Endometrial microvascular endothelial cells (primary cell): Measurements from ENCODE around the gene ARHGEF3. TPM values are rescaled to one million over a fixed set of nuclear protein-coding genes. Genes with fewer than 3 reads are reported as not detected.

ENCODE experiments used
- in situ Hi-C: cut with HindIII; loops from 2 replicates; pipeline ENCODE4 v1.10.0; 2017; ENCODE audit warnings: low sequenced_read_pairs, low pct_unique_long_range_greater_than_20kb; ENCODE audit errors: inconsistent ontology term
- total RNA-seq: library from RNA; depleted of rRNA; stranded (reverse); fragments of >200 nt; gene quantifications from one replicate; pipeline ENCODE4 v1.2.3, GENCODE V29; 2015; ENCODE audit errors: inconsistent ontology term

Gene ARHGEF3
- total RNA-seq, 1 donor from 2014 or later = 11.0 TPM

- in situ Hi-C loops = no loop called here
Measured at GRCh38 chr3:56823984-56824703, 22.4 kb upstream of the ARHGEF3 start.

GRCh38 chr3:56823421-56823926, 21.7 kb upstream of the ARHGEF3 start:
- in situ Hi-C loops = no loop called here

DNA sequence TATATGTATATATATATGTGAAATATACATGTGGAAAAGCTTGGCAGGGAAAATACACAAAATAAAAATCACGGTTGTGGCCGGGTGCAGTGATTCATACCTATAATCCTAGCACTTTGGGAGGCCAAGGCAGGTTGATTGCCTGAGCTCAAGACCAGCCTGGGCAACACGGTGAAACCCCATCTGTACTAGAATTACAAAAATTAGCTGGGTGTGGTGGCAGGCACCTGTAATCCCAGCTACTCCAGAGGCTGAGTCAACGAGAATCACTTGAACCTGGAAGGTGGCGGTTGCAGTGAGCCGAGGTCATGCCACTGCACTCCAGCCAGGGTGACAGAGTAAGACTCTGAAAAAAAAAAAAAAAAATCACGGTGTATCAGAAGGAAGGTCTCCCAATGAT, 20.8 kb upstream of the ARHGEF3 start:
- in situ Hi-C loops = no loop called here

DNA sequence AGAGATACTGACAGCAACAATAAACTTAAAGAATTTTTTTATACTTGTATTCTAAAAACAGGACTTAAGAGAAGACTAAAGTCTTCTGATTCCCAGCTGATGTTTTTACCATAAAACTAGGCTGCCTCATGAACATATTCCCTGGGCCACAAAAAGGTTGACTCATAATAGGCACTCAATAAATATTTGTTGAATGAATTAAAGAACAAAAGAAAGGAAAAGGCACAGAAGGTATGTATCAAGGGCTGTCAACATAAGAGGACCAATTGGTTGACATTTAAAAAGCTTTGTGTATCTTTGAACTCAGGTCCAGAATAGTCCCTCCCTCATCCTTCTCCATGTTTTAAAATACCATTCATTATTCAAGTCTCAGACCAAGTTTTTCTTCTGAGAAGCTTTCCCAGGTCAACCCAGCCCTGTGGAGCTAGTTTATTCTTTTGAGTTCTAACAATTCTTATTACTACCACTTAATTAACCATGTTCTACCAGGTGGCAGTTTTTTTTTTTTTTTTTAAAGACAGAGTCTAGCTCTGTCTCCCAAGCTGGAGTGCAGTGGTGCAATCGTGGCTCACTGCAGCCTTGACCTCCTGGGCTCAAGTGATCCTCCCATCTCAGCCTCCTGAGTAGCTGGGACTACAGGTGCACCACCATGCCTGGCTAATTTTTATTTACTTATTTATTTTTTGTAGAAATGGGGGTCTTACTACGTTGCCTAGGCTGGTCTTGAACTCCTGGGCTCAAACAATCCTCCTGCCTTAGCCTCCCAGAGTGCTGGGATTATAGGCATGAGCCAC, 17.5 kb upstream of the ARHGEF3 start:
- in situ Hi-C loops = no loop called here

- in situ Hi-C loops = no loop called here
Measured at GRCh38 chr3:56818156-56818985, 16.6 kb upstream of the ARHGEF3 start.

DNA sequence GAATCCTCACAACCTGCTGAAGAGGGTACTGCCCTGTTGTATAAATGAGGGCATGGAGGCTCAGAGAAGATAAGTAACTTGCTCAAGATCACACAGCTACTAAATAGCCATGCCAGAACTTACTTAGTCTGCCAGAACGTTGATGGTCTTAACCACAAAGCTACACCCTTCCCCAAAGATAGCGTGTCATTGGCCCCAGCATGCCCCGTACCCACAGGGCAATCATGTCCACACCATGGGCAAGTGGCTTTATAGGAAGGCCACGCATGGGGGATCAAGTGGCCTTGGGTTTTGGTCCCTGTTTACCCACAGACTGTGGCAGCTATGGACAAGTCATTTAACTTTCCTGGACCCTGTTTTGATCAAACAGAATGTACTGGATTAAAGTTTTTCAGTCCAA, 15.9 kb upstream of the ARHGEF3 start:
- in situ Hi-C loops = no loop called here

- in situ Hi-C loops = no loop called here
Measured at GRCh38 chr3:56816061-56816460, 14.3 kb upstream of the ARHGEF3 start.

- in situ Hi-C loops = no loop called here
Measured at GRCh38 chr3:56815589-56815988, 13.8 kb upstream of the ARHGEF3 start.

DNA sequence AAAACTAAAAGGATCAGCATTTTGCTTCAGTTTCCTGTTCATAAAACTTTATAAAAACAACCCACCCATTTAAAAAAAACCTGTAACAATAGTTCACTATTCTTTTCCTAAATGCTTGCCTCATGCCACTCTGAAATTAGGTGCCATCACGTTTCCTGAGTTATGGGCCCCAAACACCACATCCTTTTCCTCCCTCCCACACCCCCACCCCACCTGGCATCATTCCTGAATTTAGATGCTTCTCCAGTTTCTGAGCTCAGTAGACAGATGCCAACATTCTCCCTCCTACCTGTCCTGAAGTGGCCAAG, 11.9 kb upstream of the ARHGEF3 start:
- in situ Hi-C loops = no loop called here

GRCh38 chr3:56812754-56813652, 11.3 kb upstream of the ARHGEF3 start:
- in situ Hi-C loops = no loop called here

DNA sequence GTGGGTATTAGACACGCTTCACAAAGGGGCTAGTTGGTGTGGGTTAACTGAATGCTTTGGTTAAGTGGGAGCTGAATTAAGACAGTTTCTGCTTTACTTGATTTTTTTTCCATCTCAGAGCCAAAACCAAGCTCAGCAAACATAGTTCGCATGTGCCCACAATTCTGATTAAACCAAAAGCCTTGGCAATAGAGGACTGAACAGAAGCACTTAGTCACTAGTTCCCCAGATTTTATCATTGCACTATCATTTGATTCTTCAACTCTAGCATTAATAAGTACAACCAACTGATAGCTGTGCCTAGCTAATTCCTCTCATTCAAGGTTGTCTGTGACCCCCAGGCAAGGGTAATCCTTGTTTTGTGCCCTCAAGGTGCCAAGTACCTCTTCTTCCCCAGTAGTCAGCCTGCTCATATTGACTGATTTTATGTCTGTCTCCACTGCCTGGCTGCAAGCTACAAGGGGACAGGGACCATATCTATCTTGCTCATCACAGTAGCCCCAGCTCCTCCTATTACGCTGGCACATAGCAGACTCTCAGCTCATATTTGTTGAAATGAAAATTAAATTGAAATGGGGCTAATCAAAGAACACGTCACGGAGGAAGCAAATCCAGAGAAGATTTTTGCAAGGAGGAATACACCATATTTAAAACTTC, 9.9 kb upstream of the ARHGEF3 start:
- in situ Hi-C loops = no loop called here

- in situ Hi-C loops = no loop called here
Measured at GRCh38 chr3:56810577-56811545, 9.1 kb upstream of the ARHGEF3 start.

DNA sequence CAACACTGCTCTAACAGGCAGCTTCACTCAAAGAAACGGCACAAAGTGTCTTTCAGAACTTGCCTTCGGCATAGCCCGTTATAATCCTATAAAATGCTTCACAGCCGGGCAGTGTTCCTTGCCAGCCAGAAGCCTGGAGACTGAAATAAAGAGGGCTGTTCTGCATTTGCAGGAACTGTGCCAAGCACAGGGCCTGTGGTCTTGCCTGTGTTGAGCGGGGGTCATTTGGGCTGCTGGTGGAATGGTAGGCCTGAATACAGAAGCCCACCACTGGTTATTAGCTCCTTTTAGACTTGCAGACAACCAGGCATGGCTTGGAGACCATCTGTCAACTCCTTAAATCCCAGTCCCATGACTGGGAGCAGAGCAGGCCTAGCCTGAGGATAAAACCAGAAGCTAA, 4.7 kb upstream of the ARHGEF3 start:
- in situ Hi-C loops = no loop called here

GRCh38 chr3:56802790-56803189, 1.0 kb upstream of the ARHGEF3 start:
- in situ Hi-C loops = no loop called here

DNA sequence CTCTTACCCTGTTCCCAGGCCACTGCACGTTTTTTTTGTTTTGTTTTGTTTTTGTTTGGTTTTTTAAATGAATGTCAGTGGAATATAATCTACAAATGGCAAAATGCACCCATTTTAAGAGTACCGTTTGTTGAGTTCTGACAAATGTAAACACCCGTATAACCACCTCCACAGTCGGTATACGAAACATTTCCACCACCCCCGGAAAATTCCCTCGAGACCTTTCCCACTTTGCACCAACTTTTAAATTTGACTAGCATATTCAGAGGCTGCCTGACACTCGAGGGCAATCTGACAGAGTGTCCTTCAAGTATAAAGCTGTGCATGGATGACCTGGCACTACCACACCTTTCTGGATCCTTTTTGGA, 613 bp upstream of the ARHGEF3 start:
- in situ Hi-C loops = no loop called here

- in situ Hi-C loops = no loop called here
Measured at GRCh38 chr3:56800832-56801661, 702 bp downstream of the ARHGEF3 start.
